HFFc6 (cell line): Measurements from ENCODE around the gene KCNC4. TPM values are rescaled to one million over a fixed set of nuclear protein-coding genes. Genes with fewer than 3 reads are reported as not detected.

Source experiments
- DNase-seq: peaks from one replicate; pipeline ENCODE4 v3.0.0-alpha.2; 2018
- H3K27ac Mint-ChIP-seq: 2 replicates; pipeline ENCODE4 v1.8.0; 2020; ENCODE audit warnings: mild to moderate bottlenecking, mixed read lengths
- H3K27me3 Mint-ChIP-seq: 2 replicates; pipeline ENCODE4 v1.8.0; 2021; ENCODE audit warnings: mild to moderate bottlenecking, moderate library complexity, mixed read lengths; ENCODE audit not compliant: insufficient read depth
- H3K36me3 Mint-ChIP-seq: 2 replicates; pipeline ENCODE4 v1.8.0; 2021; ENCODE audit warnings: low read depth, mixed read lengths
- H3K4me1 Mint-ChIP-seq: 2 replicates; pipeline ENCODE4 v1.8.0; 2020; ENCODE audit warnings: low read depth, mixed read lengths
- H3K4me3 Mint-ChIP-seq: 2 replicates; pipeline ENCODE4 v1.8.0; 2020; ENCODE audit warnings: mild to moderate bottlenecking, moderate library complexity, mixed read lengths
- H3K9me3 Mint-ChIP-seq: 2 replicates; pipeline ENCODE4 v1.8.0; 2020; ENCODE audit warnings: mild to moderate bottlenecking, mixed read lengths
- CTCF ChIP-seq: fragments of 200-600 bp; sonication (generic); IDR thresholded peaks from 2 replicates; pipeline ENCODE4 v1.5.0; 2021; ENCODE audit warnings: antibody characterized with exemption, mild to moderate bottlenecking
- total RNA-seq, 6 experiments: library from RNA; stranded (reverse); fragmentation: NEBNext Ultra II Directional; extraction: Animal tissue kit (Norgen Biotek cat#: 25700); gene quantifications; 2 replicates in 1 of 6; 3 replicates in 5 of 6; pipeline ENCODE4 v1.2.3, GENCODE V29; 2021

Gene KCNC4
- total RNA-seq, 6 experiments from 2014 or later, result 8.8 to 22.6 (median 11.2) TPM

- H3K9me3 Mint-ChIP-seq, result no peaks in the 10 kb centered on the region
Observed at GRCh38 chr1:110250749-110251148, 40.6 kb downstream of the KCNC4 start.

GRCh38 chr1:110253213-110253612, 43.1 kb downstream of the KCNC4 start:
- Mint-ChIP-seq H3K27ac (no peak overlapping the region), H3K9me3 (no peaks in the 10 kb centered on the region), H3K4me1 (peaks cover 11% of the 10 kb centered on the region; the same call in 1 of the 2 replicates), H3K27me3 (peaks cover 11% of the 10 kb centered on the region), H3K4me3 (no peak overlapping the region), H3K36me3 (no peaks in the 10 kb centered on the region)
- DNase-seq, result no peak
- TF ChIP-seq CTCF, result no peak

More at GRCh38 chr1:110250749-110251148, 40.6 kb downstream of the KCNC4 start:
- Mint-ChIP-seq H3K27ac (no peak overlapping the region), H3K36me3 (no peaks in the 10 kb centered on the region), H3K27me3 (peaks cover 4% of the 10 kb centered on the region), H3K4me3 (no peak overlapping the region), H3K4me1 (peaks cover 24% of the 10 kb centered on the region)
- TF ChIP-seq CTCF, result no peak
- DNase-seq, result no peak

- TF ChIP-seq CTCF, result no peak
- Mint-ChIP-seq H3K27ac (no peak overlapping the region), H3K36me3 (no peaks in the 10 kb centered on the region), H3K4me3 (no peak overlapping the region), H3K27me3 (peaks cover 11% of the 10 kb centered on the region), H3K9me3 (no peaks in the 10 kb centered on the region), H3K4me1 (peaks cover 27% of the 10 kb centered on the region)
- DNase-seq, result no peak
Observed at GRCh38 chr1:110254604-110255391, 44.7 kb downstream of the KCNC4 start.

GRCh38 chr1:110255392-110255787, 45.3 kb downstream of the KCNC4 start:
- peaks cover 28% of the 10 kb centered on the region for H3K4me1 Mint-ChIP-seq
- no peak overlapping the region for H3K4me3 Mint-ChIP-seq
- DNase-seq, result no peak
- no peaks in the 10 kb centered on the region for H3K36me3 Mint-ChIP-seq
- H3K27ac Mint-ChIP-seq, result no peak overlapping the region
- TF ChIP-seq CTCF, result no peak
- H3K9me3 Mint-ChIP-seq, result no peaks in the 10 kb centered on the region
- H3K27me3 Mint-ChIP-seq, result peaks cover 11% of the 10 kb centered on the region

GRCh38 chr1:110258734-110259133, 48.6 kb downstream of the KCNC4 start:
- no peaks in the 10 kb centered on the region for H3K36me3 Mint-ChIP-seq
- no peaks in the 10 kb centered on the region for H3K9me3 Mint-ChIP-seq
- peaks cover 17% of the 10 kb centered on the region for H3K4me1 Mint-ChIP-seq
- DNase-seq, result no peak
- no peak overlapping the region for H3K27ac Mint-ChIP-seq
- TF ChIP-seq CTCF, result no peak
- H3K27me3 Mint-ChIP-seq, result peaks cover 19% of the 10 kb centered on the region
- H3K4me3 Mint-ChIP-seq, result no peak overlapping the region
